Activated CD4-positive, alpha-beta T cell treated with anti-CD3 and anti-CD28 coated beads, Interleukin-2, amount 10 ng/mL, durations not matched to agents 24 days and 14 days (primary cell): ENCODE measurements around the gene TRMT61A. TPM values are rescaled to one million over a fixed set of nuclear protein-coding genes. Genes with fewer than 3 reads are reported as not detected.

Source experiments
- DNase-seq: peaks from one replicate; pipeline ENCODE4 v3.0.0; 2022
- H3K27ac Mint-ChIP-seq: one replicate; pipeline ENCODE4 v1.8.0; 2022; ENCODE audit warnings: mild to moderate bottlenecking, mixed read lengths
- H3K27me3 Mint-ChIP-seq: one replicate; pipeline ENCODE4 v1.8.0; 2022; ENCODE audit warnings: mixed read lengths
- H3K36me3 Mint-ChIP-seq: one replicate; pipeline ENCODE4 v1.8.0; 2022; ENCODE audit warnings: low read depth, mild to moderate bottlenecking, mixed read lengths
- H3K4me1 Mint-ChIP-seq: one replicate; pipeline ENCODE4 v1.8.0; 2021; ENCODE audit warnings: mixed read lengths
- H3K4me3 Mint-ChIP-seq: one replicate; pipeline ENCODE4 v1.8.0; 2022; ENCODE audit warnings: mild to moderate bottlenecking, moderate library complexity, mixed read lengths
- H3K9me3 Mint-ChIP-seq: one replicate; pipeline ENCODE4 v1.8.0; 2021; ENCODE audit warnings: mixed read lengths
- intact Hi-C: fragments of 100-400 bp; cut with micrococcal nuclease; formaldehyde crosslinking; loops from one replicate; pipeline ENCODE4 v1.15.1; 2023
- total RNA-seq: library from RNA; stranded (reverse); gene quantifications from 2 replicates; pipeline ENCODE4 v1.2.3, GENCODE V29; 2022

Gene TRMT61A
- total RNA-seq, 1 donor from 2014 or later: 22.7 TPM

GRCh38 chr14:103514596-103515421 is 14.2 kb upstream of the TRMT61A start:
- intact Hi-C loops: no loop called here
- no peak overlapping the region for H3K27ac Mint-ChIP-seq
- no peak for DNase-seq
- peaks cover 7% of the 10 kb centered on the region for H3K4me1 Mint-ChIP-seq
- no peaks in the 10 kb centered on the region for H3K9me3 Mint-ChIP-seq
- H3K4me3 Mint-ChIP-seq: no peak overlapping the region
- peaks cover 14% of the 10 kb centered on the region for H3K36me3 Mint-ChIP-seq
- H3K27me3 Mint-ChIP-seq: peaks cover 3% of the 10 kb centered on the region

DNA sequence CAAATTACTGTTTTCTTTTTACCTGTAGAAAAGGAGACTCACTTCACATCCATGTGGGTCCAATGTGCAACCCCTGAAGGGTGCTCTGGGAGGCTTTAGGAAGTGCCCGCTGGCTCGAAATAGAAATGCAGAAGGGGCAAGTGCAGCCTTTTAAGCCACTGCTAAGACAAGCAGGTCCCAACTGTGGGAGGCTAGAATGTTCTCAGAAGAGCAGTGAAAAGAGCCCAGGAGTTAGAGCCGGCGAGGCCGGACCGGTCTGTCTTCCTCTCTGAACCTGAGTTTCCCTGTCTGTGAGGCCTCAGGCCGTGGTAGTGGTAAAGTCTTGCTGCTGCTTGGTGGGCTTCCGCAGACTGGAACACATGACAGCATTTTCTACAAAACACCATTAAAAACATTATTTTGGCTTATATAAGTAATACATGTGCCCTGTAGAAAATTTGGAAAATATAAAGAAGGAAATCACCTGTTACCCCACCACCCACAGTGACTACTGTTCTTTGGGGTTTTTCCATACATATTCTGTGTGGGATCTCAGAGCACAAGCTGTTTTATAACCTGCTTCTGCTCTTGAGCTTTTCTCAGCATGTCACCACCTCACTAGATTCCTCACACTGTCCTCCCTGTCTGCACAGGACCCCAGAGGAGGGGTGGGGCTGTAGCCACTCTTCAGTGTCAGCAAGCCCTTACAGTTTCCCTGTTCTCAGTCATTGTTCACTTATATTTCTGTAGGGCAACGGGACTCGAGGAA is 12.4 kb upstream of the TRMT61A start:
- Mint-ChIP-seq H3K27me3 (peaks cover 5% of the 10 kb centered on the region), H3K4me1 (peaks cover 7% of the 10 kb centered on the region), H3K27ac (no peak overlapping the region), H3K36me3 (peaks cover 6% of the 10 kb centered on the region), H3K4me3 (no peak overlapping the region), H3K9me3 (no peaks in the 10 kb centered on the region)
- intact Hi-C loops: no loop called here
- DNase-seq: no peak

DNA sequence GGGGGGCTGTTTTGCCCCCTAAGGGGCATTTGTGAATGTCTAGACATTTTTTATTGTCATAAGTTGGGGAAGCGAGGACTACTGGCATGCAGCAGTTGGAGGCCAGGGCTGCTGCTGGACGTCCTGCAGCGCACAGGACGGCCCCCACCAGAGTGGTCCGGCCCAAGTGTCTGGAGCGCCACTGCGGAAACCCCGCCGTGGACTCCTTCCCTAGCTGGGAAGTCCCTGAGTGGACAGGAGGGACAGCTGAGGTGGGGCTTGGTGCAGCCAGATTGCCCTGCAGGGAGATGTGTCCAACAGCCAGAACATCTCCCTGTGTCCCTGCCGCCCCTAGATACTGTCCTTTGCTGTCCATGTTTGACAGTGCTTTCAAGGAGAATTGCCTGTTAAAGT is 11.8 kb upstream of the TRMT61A start:
- H3K9me3 Mint-ChIP-seq: no peaks in the 10 kb centered on the region
- H3K27ac Mint-ChIP-seq: no peak overlapping the region
- no peak overlapping the region for H3K4me3 Mint-ChIP-seq
- intact Hi-C loops: no loop called here
- DNase-seq: no peak
- peaks cover 6% of the 10 kb centered on the region for H3K36me3 Mint-ChIP-seq
- H3K27me3 Mint-ChIP-seq: peaks cover 5% of the 10 kb centered on the region
- H3K4me1 Mint-ChIP-seq: peaks cover 7% of the 10 kb centered on the region

DNA sequence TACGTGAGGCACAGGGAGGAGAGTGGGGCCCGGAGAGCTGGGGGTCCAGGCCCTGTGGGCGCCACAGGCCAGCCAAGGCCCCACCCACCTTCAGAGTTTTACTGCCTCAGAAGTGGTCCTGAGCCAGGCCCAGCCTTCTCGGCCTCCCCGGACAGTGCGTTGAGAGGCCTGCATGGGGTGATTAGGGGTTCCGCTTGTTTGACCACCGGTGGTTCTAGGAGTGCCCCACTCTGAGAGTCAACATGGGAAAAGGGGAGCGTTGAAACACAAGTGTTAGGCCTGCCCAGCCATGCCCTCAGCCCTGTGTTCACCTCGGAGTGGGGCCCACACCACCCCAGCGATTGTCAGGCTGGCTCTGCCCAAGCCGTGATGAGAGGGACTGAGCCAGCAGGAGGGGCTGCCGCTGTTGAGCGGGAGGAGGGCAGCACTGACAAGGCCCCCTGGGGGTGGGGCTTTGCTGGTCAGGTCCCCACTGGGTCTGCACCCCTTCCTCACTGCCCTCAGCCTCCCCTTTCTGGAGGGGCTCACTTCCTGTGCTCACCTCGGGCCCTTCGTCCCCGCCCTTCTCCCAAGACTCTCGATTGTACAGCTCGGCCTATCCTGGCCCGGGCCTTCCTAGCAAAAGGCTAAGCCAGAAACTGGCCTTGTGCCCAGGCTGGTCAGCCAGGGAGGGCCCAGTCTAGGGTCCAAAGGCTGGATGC is 11.1 kb upstream of the TRMT61A start:
- H3K27ac Mint-ChIP-seq: no peak overlapping the region
- DNase-seq: no peak
- intact Hi-C loops: loop anchor here (1.0 kb wide), 1 partner anchor 28 kb away; no protein-coding TSS in a partner anchor
- no peaks in the 10 kb centered on the region for H3K9me3 Mint-ChIP-seq
- peaks cover 7% of the 10 kb centered on the region for H3K4me1 Mint-ChIP-seq
- H3K36me3 Mint-ChIP-seq: no peaks in the 10 kb centered on the region
- H3K27me3 Mint-ChIP-seq: peaks cover 5% of the 10 kb centered on the region
- no peak overlapping the region for H3K4me3 Mint-ChIP-seq

- intact Hi-C loops: loop anchor here (1.0 kb wide), 1 partner anchor 28 kb away; no protein-coding TSS in a partner anchor
- peaks cover 7% of the 10 kb centered on the region for H3K27me3 Mint-ChIP-seq
- H3K9me3 Mint-ChIP-seq: no peaks in the 10 kb centered on the region
- H3K4me3 Mint-ChIP-seq: no peak overlapping the region
- no peak overlapping the region for H3K27ac Mint-ChIP-seq
- no peaks in the 10 kb centered on the region for H3K36me3 Mint-ChIP-seq
- peaks cover 7% of the 10 kb centered on the region for H3K4me1 Mint-ChIP-seq
- peak; percentile 88 for DNase-seq
Observed at GRCh38 chr14:103518422-103519042, 10.5 kb upstream of the TRMT61A start.

DNA sequence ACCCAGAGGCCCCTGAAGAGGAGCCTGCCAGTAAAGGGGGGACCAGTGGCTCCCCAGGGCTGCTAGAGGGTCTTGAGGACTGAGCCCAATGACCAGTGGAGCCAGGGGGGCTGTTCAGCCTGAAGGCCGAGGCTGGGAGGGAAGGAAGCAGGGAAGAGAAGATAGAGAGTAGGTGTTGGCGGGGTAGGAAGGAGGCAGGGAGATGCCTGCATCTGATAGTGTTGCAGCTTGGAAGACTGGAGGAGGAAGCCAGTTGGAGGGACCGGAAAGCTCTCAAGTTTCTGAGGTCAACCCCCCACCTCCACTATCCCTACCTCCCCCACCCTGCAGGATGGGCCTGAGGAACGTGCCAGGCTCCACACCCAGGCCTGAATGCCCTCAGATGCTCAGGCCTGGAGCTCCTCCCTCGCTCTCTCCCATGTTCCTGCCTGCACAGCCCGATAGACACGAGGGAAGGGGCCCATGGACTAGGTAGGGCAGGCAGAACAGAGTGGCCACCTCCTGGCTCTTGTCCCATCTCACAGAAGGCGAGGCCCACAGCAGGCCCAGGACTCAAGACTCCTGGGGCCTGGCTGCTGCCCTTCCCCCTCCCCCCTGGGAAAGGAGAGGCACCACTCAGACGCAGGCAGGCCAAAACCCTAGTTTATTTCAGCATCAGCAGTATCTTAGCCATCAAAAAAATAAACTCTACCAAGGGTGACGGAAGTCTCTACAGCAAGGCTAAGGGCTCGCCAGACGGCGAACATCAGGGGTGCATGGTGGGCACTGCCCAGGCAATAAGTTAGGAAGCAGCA is 9.8 kb upstream of the TRMT61A start:
- intact Hi-C loops: no loop called here
- H3K4me1 Mint-ChIP-seq: peaks cover 7% of the 10 kb centered on the region
- H3K4me3 Mint-ChIP-seq: peak overlapping the region; percentile 50
- no peak for DNase-seq
- no peaks in the 10 kb centered on the region for H3K36me3 Mint-ChIP-seq
- peaks cover 14% of the 10 kb centered on the region for H3K27me3 Mint-ChIP-seq
- H3K27ac Mint-ChIP-seq: no peak overlapping the region
- no peaks in the 10 kb centered on the region for H3K9me3 Mint-ChIP-seq

- H3K9me3 Mint-ChIP-seq: no peaks in the 10 kb centered on the region
Observed at GRCh38 chr14:103519837-103520212, 9.2 kb upstream of the TRMT61A start.

DNA sequence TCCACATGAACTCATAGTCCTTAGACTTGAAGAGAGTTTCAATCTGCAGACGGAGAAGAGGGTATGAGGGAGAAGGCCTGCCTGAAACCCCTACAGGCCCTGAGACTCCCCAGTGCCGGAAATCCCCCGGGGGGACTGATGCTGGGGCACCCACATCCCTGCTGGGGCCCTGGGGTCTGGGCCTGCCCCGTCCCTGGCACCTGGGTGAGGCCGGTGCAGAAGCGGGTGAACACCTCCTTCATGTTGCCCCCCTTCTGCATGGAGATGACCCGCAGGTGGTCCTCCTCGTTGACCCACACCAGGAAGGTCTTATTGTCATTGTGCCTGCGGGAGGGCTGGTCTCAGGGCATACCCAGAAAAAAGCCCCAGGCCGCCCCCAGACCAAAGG is 8.7 kb upstream of the TRMT61A start:
- no peak for DNase-seq
- intact Hi-C loops: no loop called here
- H3K27me3 Mint-ChIP-seq: peaks cover 19% of the 10 kb centered on the region
- H3K27ac Mint-ChIP-seq: no peak overlapping the region
- H3K9me3 Mint-ChIP-seq: no peaks in the 10 kb centered on the region
- H3K4me1 Mint-ChIP-seq: peaks cover 7% of the 10 kb centered on the region
- H3K36me3 Mint-ChIP-seq: no peaks in the 10 kb centered on the region
- H3K4me3 Mint-ChIP-seq: peak overlapping the region; percentile 64

More at GRCh38 chr14:103519837-103520212, 9.2 kb upstream of the TRMT61A start:
- no peak for DNase-seq
- no peaks in the 10 kb centered on the region for H3K36me3 Mint-ChIP-seq
- intact Hi-C loops: no loop called here
- H3K27ac Mint-ChIP-seq: no peak overlapping the region
- H3K27me3 Mint-ChIP-seq: peaks cover 17% of the 10 kb centered on the region
- peaks cover 7% of the 10 kb centered on the region for H3K4me1 Mint-ChIP-seq
- peak overlapping the region; percentile 64 for H3K4me3 Mint-ChIP-seq

DNA sequence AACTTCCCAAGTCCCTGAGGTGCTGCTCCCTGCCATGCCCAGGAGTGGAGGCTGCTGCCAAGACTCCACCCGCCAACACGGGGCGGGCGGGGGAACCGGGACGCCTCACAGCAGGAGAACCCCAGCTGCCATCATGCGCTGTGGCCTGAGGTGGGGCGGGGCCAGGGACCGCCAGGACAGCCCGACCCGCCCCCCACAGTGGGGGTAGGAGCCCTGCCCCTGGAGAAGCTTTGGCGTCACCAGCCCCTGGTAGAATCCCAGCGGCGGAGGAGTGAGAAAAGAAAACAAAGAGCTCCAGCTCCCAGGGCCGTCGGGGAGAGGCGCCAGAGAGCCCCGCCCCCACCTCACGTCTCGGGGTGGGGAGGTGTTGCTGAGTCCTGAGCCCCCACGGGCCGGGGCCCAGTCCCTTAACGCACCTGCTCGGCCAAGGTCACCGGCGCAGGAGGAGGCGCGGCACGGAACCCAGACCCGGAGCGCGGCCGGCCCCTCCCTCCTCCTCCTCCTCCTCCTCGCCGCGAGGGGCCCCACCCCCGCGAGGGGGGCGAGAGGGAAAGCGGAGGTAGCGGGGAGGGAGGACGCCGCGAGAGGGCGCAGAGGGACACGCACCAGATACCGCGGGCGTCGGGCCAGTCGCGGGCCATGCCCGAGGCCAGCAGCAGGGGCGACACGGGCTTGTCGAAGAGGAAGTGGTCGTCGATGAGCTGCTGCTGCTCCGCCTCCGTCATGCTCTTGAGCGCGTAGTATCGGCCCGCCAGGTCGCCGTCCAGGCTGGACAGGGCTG is 8.1 kb upstream of the TRMT61A start:
- Mint-ChIP-seq H3K27me3 (peaks cover 19% of the 10 kb centered on the region), H3K9me3 (no peaks in the 10 kb centered on the region), H3K4me1 (peaks cover 7% of the 10 kb centered on the region), H3K27ac (no peak overlapping the region), H3K36me3 (no peaks in the 10 kb centered on the region), H3K4me3 (peak overlapping the region; percentile 35)
- peak; percentile 90 for DNase-seq
- intact Hi-C loops: no loop called here

GRCh38 chr14:103521438-103521950 is 7.5 kb upstream of the TRMT61A start:
- intact Hi-C loops: no loop called here
- Mint-ChIP-seq H3K27ac (no peak overlapping the region), H3K27me3 (peaks cover 19% of the 10 kb centered on the region), H3K9me3 (no peaks in the 10 kb centered on the region), H3K4me3 (no peak overlapping the region), H3K4me1 (peaks cover 7% of the 10 kb centered on the region), H3K36me3 (no peaks in the 10 kb centered on the region)
- DNase-seq: peak; percentile 77

DNA sequence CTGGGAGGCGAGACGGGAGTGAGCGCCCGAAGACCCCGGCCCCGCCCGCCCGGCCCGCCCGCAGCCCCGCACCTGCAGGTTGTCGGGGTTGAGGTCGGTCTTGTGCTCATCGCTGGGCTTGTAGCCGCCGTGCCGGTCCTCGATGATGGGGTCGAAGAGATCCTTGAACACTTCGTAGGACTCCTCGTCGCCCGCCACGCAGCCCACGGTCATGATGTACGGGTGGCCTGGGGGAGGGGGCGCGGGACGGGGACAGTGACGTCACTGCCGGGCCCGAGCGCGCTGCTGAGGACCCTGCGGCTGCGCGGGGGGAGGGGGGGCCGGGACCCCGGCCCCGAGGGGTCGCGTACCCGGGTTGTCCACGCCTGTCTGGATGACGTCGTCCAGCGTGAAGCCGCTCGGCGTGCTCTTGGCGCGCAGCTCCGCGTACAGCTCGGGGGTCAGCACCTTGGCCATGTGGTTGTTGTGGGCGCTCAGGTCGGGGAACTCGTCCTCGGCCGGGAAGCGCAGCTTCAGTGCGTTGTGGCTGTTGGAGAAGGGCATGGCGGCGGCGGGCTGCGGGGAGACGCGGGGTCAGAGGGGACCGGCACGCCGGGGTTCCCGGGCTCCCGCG is 6.9 kb upstream of the TRMT61A start:
- DNase-seq: peak; percentile 69
- no peaks in the 10 kb centered on the region for H3K36me3 Mint-ChIP-seq
- intact Hi-C loops: no loop called here
- H3K27me3 Mint-ChIP-seq: peaks cover 19% of the 10 kb centered on the region
- no peak overlapping the region for H3K27ac Mint-ChIP-seq
- H3K9me3 Mint-ChIP-seq: no peaks in the 10 kb centered on the region
- peaks cover 9% of the 10 kb centered on the region for H3K4me1 Mint-ChIP-seq
- peak overlapping the region; percentile 59 for H3K4me3 Mint-ChIP-seq
